Measurements from ENCODE around the gene CDC42EP5.
"Not testable (repeated sequence)": the region's sequence is repeated elsewhere in the genome, so short reads cannot be mapped to it uniquely, and the experiment has no call there.

Gene CDC42EP5

GRCh38 chr19:54473071-54473891 is at the start of gene CDC42EP5:
Gene CDC42EP5 (minus strand): TSS chr19:54473296. CDS start chr19:54465547, 7,749 bp downstream.
- no peak for DNase-seq (ENCODE audit: low spot score)

DNA sequence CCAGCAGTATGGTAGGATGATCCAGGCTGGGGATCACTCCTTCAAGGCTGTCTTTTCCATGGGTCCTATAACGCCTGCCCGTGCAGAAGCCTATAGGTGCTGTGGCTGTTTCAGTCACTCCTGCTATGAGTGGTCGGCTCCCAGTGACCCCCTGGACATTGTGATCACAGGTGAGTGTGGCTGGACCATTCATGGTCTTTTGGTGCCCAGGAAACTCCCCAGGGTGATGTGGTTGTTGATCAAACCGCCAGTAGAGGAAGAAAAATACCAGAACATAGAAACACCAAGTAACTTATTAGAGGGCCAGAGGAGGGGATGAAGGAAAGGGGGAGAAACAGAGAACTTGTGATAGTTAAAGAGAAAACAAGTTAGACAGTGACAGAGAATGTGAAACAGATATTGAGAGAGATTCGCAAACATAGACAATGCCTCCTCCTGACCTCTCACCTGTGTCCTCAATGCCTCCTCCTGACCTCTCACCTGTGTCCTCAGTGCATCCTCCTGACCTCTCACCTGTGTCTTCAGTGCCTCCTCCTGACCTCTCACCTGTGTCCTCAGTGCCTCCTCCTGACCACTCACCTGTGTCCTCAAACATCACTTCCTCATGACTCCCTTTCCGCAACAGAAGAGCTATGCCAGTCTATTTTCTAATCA is 48.9 kb upstream of the CDC42EP5 start:
- no peak for DNase-seq (ENCODE audit: low spot score)

- no peak for DNase-seq (ENCODE audit: low spot score)
Observed at GRCh38 chr19:54521022-54521859, 48.1 kb upstream of the CDC42EP5 start.

- DNase-seq (ENCODE audit: low spot score): no peak
Observed at GRCh38 chr19:54518844-54519243, 45.7 kb upstream of the CDC42EP5 start.

DNA sequence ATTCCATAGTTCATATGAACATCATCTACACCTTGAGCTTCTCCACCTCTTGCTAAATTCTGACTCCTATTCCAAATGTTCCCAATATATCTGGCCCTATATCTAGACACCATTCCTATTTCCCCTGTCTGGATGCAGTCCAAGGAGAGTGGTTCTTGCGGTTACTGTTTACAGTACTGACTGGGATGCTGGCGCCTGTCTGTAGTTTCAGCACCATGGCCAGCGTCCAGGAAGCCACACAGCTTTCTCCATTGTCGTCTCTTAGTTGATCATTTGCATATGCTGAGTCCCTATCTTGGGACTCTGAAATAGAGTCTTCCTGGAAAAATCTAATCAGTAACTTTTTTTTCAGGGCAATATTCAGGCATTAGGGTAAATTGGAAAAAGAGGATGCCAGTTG is 44.4 kb upstream of the CDC42EP5 start:
- peak; percentile 54 for DNase-seq (ENCODE audit: low spot score)

DNA sequence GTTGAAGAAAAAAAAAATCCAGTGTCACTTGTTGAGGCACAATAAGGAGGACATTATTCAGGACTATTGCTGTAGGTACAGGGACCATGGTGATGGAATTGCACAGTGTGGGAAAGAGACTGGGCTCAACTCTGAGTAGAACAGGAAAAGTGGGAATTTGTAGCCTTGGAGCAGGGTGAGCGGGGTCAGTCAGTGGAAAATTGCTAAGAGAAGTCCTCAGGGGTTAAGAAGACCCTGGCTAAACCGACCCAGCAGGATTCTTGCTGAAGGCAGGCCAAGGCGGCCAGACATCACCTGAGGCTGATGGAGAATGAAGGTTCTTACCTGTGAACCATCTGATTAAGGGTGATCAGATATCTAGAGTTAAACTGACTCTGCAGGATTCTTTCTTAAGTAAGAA is 42.1 kb upstream of the CDC42EP5 start:
- no peak for DNase-seq (ENCODE audit: low spot score)

GRCh38 chr19:54509200-54509940 is 36.3 kb upstream of the CDC42EP5 start:
- not testable (repeated sequence) for DNase-seq (ENCODE audit: low spot score)

GRCh38 chr19:54508487-54508886 is 35.4 kb upstream of the CDC42EP5 start:
- DNase-seq (ENCODE audit: low spot score): not testable (repeated sequence)

- DNase-seq (ENCODE audit: low spot score): no peak
Observed at GRCh38 chr19:54507824-54508223, 34.7 kb upstream of the CDC42EP5 start.

- not testable (repeated sequence) for DNase-seq (ENCODE audit: low spot score)
Observed at GRCh38 chr19:54507038-54507717, 34.1 kb upstream of the CDC42EP5 start.

DNA sequence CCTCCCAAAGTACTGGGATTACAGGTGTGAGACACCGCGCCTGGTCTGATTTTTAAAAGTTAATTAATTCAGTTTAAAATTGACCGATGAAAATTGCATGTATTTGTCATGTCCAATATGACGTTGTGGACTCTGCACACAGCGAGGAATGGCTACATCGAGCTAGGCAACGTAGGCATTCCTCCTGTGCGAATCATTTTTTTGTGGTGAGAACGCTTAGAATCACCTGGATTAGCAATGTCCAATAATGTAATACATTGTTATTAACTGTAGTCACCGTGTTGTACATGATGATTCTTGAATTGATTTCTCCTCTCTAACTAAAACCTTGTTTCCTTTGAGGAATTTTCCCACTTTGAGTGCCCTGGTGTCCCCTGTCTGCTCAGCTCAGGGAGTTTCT is 33.0 kb upstream of the CDC42EP5 start:
- no peak for DNase-seq (ENCODE audit: low spot score)

- DNase-seq (ENCODE audit: low spot score): not testable (repeated sequence)
Observed at GRCh38 chr19:54505542-54505941, 32.4 kb upstream of the CDC42EP5 start.

DNA sequence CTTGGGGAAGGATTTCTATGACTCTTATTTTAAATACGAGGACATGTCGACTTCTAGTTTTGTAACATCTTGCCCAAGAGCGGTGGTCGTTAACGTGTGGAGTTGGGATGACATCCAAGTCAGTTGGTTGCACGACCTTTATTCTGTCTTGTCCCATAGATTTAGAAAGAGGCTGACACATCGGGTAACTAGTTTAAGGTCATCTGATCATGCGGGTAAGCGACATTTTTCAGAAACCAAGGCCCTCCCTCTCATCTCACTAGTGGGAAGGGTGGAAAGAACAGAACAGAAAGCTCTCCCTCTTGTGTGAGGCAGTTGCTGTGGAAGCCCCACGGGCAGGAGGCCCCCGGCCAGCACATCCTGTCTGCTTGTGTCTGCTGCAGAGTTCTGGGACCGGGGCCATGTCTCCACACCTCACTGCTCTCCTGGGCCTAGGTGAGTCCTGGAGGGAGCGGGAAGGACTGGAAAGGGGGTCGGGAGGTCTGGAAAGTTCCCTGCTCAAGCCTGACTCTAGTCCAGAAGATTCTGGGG is 29.5 kb upstream of the CDC42EP5 start, which contains the start of gene LAIR2:
Gene LAIR2, plus strand, starts transcription at position 314 of the 531 bp plus-strand sequence. Its CDS starts 88 bp downstream, at position 402.
- no peak for DNase-seq (ENCODE audit: low spot score)

- DNase-seq (ENCODE audit: low spot score): not testable (repeated sequence)
Observed at GRCh38 chr19:54498451-54498772, 25.3 kb upstream of the CDC42EP5 start.

- not testable (repeated sequence) for DNase-seq (ENCODE audit: low spot score)
Observed at GRCh38 chr19:54497747-54498450, 24.8 kb upstream of the CDC42EP5 start.

DNA sequence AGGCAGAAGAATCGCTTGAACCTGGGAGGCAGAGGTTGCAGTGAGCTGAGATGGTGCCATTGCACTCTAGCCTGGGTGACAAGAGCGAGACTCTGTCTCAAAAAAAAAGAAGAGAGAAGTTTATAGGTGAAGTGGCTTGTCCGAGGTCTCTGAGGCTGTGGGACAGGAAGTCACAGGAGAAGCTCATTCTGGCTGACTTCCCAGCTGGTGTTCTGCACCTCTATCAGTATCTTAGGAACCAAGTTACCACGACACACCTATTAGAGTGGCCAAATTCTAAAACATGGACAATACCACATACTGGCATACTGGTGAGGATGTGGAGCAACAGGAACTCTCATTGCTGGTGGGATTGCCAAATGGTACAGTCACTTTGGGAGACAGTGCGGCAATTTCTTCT is 22.2 kb upstream of the CDC42EP5 start:
- not testable (repeated sequence) for DNase-seq (ENCODE audit: low spot score)

GRCh38 chr19:54493967-54494585 is 21.0 kb upstream of the CDC42EP5 start:
- no peak for DNase-seq (ENCODE audit: low spot score)

DNA sequence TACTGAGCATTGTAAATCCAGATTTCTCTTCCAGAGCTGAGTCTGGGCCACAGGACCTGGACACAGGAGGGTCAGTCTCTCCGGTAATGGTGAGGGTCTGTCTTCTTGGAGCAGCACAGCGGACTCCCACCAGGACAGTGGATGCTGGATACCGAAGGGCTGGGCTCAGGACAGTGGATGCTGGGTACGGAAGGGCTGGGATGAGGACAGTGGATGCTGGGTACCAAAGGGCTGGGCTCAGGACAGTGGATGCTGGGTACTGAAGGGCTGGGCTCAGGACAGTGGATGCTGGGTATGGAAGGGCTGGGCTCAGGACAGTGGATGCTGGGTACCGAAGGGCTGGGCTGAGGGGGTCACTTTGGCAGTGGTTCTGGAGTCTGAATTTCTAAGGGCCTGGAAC is 20.0 kb upstream of the CDC42EP5 start:
- DNase-seq (ENCODE audit: low spot score): not testable (repeated sequence)

DNA sequence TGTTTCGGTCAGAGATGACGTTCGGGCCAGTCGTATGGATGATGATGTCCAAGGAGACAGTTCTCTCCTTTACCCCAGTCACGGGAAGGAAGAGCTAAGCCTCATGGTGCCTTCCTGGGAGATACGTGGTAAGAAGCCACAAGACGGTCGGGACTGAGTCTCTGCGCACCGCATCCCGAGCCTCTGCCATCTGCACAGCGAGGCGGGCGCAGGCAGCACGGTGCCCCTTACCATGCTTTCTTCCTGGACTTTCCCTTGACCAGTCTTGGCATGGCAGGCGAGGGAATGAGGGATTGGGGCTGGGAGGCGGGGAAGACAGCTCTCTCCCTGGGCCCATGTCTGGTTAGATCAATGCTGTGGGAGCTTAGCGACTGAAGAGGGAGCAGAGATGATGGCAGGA is 19.5 kb upstream of the CDC42EP5 start:
- no peak for DNase-seq (ENCODE audit: low spot score)

DNA sequence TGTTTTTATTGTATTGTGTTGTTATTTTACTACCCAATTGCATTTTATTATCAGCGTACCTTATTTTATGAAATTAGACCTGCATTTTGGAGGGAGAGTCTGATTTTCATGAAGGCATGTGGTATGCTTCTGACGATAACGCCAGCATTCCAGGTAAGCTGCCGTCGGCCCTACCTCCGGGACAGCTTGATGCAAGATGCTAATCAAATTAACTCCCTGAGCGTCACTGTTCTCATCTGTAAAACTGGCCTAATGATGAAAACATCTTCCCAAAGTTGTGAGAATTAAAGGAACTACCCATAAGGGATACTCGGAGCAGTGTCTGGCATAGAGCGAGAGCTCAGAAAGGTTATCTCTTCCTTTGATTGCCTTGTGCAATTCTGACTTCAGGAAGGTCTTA is 16.7 kb upstream of the CDC42EP5 start:
- DNase-seq (ENCODE audit: low spot score): no peak
